NCI-H2081 (cell line): ENCODE measurements around the gene CCDC107.

ENCODE experiments used
- DNase-seq, 2 experiments: peaks; one replicate each; lab custom pipeline; 2025; lab: John Stamatoyannopoulos, UW

CCDC107 gene

GRCh38 chr9:35682520-35683315 is 24.6 kb downstream of the CCDC107 start:
- no peak for DNase-seq

- no peak for DNase-seq
Measured at GRCh38 chr9:35683323-35683722, 25.2 kb downstream of the CCDC107 start.

- no peak for DNase-seq
Measured at GRCh38 chr9:35684921-35685320, 26.8 kb downstream of the CCDC107 start.

- DNase-seq = no peak
Measured at GRCh38 chr9:35685506-35685905, 27.4 kb downstream of the CCDC107 start.

GRCh38 chr9:35686222-35687203 is 28.4 kb downstream of the CCDC107 start:
- no peak for DNase-seq

- DNase-seq = no peak
Measured at GRCh38 chr9:35687306-35687705, 29.2 kb downstream of the CCDC107 start.

GRCh38 chr9:35687972-35688557 is 30.0 kb downstream of the CCDC107 start:
- DNase-seq = no peak

GRCh38 chr9:35688558-35689541 is 30.8 kb downstream of the CCDC107 start:
- no peak for DNase-seq

- no peak for DNase-seq
Measured at GRCh38 chr9:35689542-35690293, 31.6 kb downstream of the CCDC107 start, which contains the start of gene TPM2. Gene TPM2, minus strand, starts transcription at chr9:35689925. Its CDS starts 108 bp downstream, at chr9:35689817.

- DNase-seq = no peak
Measured at GRCh38 chr9:35690294-35690613, 32.2 kb downstream of the CCDC107 start.

- peak; percentile 43 to 61 for DNase-seq
Measured at GRCh38 chr9:35690614-35691333, 32.7 kb downstream of the CCDC107 start.

- no peak for DNase-seq
Measured at GRCh38 chr9:35691334-35691650, 33.2 kb downstream of the CCDC107 start.

GRCh38 chr9:35691757-35692301 is 33.7 kb downstream of the CCDC107 start:
- no peak for DNase-seq

- DNase-seq = no peak
Measured at GRCh38 chr9:35695943-35696401, 37.9 kb downstream of the CCDC107 start.

- DNase-seq = peak; percentile 32 to 46
Measured at GRCh38 chr9:35696520-35697215, 38.6 kb downstream of the CCDC107 start.

- DNase-seq = no peak
Measured at GRCh38 chr9:35697486-35697885, 39.4 kb downstream of the CCDC107 start.

- DNase-seq = no peak
Measured at GRCh38 chr9:35698231-35698630, 40.1 kb downstream of the CCDC107 start.

- DNase-seq = no peak
Measured at GRCh38 chr9:35700031-35700430, 41.9 kb downstream of the CCDC107 start.

GRCh38 chr9:35700942-35701341 is 42.9 kb downstream of the CCDC107 start:
- DNase-seq = no peak
